Body of pancreas (tissue), 4 donors: ENCODE results near the gene GNRH2. TPM values are rescaled to one million over a fixed set of nuclear protein-coding genes. Genes with fewer than 3 reads are reported as not detected.

ENCODE experiments used
- ATAC-seq: fragments of 150-250 bp; one replicate; pipeline ENCODE4 v1.9.1; 2016
- DNase-seq, 4 donors: peaks; one replicate each; pipeline ENCODE4 v3.0.0-alpha.2; 2019
- H3K27ac ChIP-seq, 4 donors: fragments of 200-600 bp; sonication (generic); 1 replicate in 3 of 4; 2 replicates in 1 of 4; pipeline versions ENCODE4 v1.5.1 to v1.6.1; 2016 to 2019; ENCODE audit warnings: mild to moderate bottlenecking in 1 of 4, mixed read lengths in 1 of 4, moderate library complexity in 1 of 4
- H3K27me3 ChIP-seq, 2 donors: fragments of 200-600 bp; sonication (generic); one replicate each; pipeline ENCODE4 v1.6.0; 2016; ENCODE audit warnings: mild to moderate bottlenecking in 1 of 2
- H3K36me3 ChIP-seq, 2 donors: fragments of 200-600 bp; sonication (generic); replicated peaks in 1 of 2; 2 replicates each; pipeline ENCODE4 v1.5.1; 2016; ENCODE audit warnings: low read depth in 2 of 2; ENCODE audit not compliant: insufficient read depth in 1 of 2
- H3K4me1 ChIP-seq: fragments of 200-600 bp; sonication (generic); one replicate; pipeline ENCODE4 v1.6.0; 2016
- H3K4me3 ChIP-seq, 2 donors: fragments of 200-600 bp; sonication (generic); 1 replicate in 1 of 2; 2 replicates in 1 of 2; pipeline ENCODE4 v1.5.1; 2016 to 2019
- H3K9me3 ChIP-seq, 3 donors: fragments of 200-600 bp; sonication (generic); 1 replicate in 2 of 3; 2 replicates in 1 of 3; pipeline ENCODE4 v1.5.1; 2016
- CTCF ChIP-seq, 7 experiments: fragments of 450-650 bp in 4 of 7; fragments of 200-600 bp in 3 of 7; sonication (generic) in 3 of 7; IDR thresholded peaks; one replicate each; pipeline ENCODE4 v1.5.1; 2016 to 2019; ENCODE audit warnings: antibody characterized with exemption in 7 of 7
- POLR2A ChIP-seq, 3 donors: fragments of 450-650 bp; IDR thresholded peaks; one replicate each; pipeline ENCODE4 v1.6.1; 2016; ENCODE audit warnings: antibody characterized with exemption in 3 of 3, mild to moderate bottlenecking in 2 of 3
- WGBS, 2 donors: methylation state at CpG; one replicate each; pipeline ENCODE4 v1.1.5; 2017; 5-methylcytosine and 5-hydroxymethylcytosine counted together
- intact Hi-C: fragments of 100-400 bp; cut with DNase I; formaldehyde crosslinking; loops from one replicate; pipeline ENCODE4 v1.15.1; 2023
- total RNA-seq, 2 donors: library from RNA; depleted of rRNA; stranded (reverse); fragments of >200 nt; gene quantifications; one replicate each; pipeline ENCODE4 v1.1.0, GENCODE V29; 2016

GNRH2 gene
- total RNA-seq, 2 donors from 2014 or later: not detected

GRCh38 chr20:3032624-3033023 lies 10.8 kb upstream of the GNRH2 start:
- TF ChIP-seq POLR2A (IDR thresholded peaks at IDR 0.05): no peak
- WGBS, 2 donors: 85 to 96% methylated on average over 8 of the region's 8 CpGs
- H3K36me3 ChIP-seq: peaks cover 0 to 23% of the 10 kb centered on the region in 2 donors

DNA sequence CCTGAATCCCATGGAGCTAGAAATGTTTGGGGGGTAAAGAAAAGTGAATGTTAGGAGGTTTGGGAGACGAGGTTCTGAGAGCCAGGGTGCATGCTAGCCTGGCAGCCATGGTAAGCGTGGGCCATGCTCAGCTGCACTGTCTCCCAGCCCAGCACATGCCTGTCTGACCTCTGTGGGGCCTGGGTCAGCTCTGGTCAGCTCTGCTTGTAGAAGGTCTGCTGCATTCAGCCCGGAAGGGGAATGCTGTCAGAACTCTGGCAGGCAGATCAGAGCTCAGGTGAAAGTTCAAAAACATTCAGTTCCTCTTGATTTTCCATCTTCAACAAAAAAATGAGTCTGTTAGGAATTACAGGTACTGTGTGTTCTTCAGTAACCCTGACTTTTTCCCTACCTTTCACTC lies 5.8 kb upstream of the GNRH2 start:
- DNase-seq: no peak
- TF ChIP-seq CTCF (IDR thresholded peaks at IDR 0.05) (no peak), POLR2A (IDR thresholded peaks at IDR 0.05) (no peak)
- intact Hi-C loops: no loop called here
- Histone ChIP-seq H3K27me3 (no peaks in the 10 kb centered on the region), H3K4me1 (peaks cover 12% of the 10 kb centered on the region), H3K27ac (no peak overlapping the region), H3K4me3 (no peak overlapping the region), H3K9me3 (no peaks in the 10 kb centered on the region), H3K36me3 (peaks cover 0 to 24% of the 10 kb centered on the region in 2 donors)
- no peak for ATAC-seq
- WGBS, 2 donors: 89 to 90% methylated on average over 3 of the region's 3 CpGs

More at GRCh38 chr20:3032624-3033023, 10.8 kb upstream of the GNRH2 start:
- DNase-seq (peak in 1 of 4 donors; percentile 26), ATAC-seq (no peak)
- H3K4me1 ChIP-seq: no peaks in the 10 kb centered on the region
- H3K4me3 ChIP-seq: no peak overlapping the region
- H3K27ac ChIP-seq: no peak overlapping the region
- H3K27me3 ChIP-seq: no peaks in the 10 kb centered on the region
- H3K9me3 ChIP-seq: no peaks in the 10 kb centered on the region
- intact Hi-C loops: no loop called here

- Histone ChIP-seq H3K27ac (no peak overlapping the region), H3K27me3 (no peaks in the 10 kb centered on the region), H3K4me3 (no peak overlapping the region), H3K9me3 (no peaks in the 10 kb centered on the region), H3K36me3 (peaks cover 0 to 24% of the 10 kb centered on the region in 2 donors), H3K4me1 (peaks cover 15% of the 10 kb centered on the region)
- no peak for TF ChIP-seq CTCF (IDR thresholded peaks at IDR 0.05)
- no peak for TF ChIP-seq POLR2A (IDR thresholded peaks at IDR 0.05)
- intact Hi-C loops: no loop called here
- 78 to 80% methylated on average over 5 of the region's 5 CpGs for WGBS, 2 donors
- ATAC-seq: no peak
- no peak for DNase-seq
Observed at GRCh38 chr20:3038454-3038853, 5.0 kb upstream of the GNRH2 start.

DNA sequence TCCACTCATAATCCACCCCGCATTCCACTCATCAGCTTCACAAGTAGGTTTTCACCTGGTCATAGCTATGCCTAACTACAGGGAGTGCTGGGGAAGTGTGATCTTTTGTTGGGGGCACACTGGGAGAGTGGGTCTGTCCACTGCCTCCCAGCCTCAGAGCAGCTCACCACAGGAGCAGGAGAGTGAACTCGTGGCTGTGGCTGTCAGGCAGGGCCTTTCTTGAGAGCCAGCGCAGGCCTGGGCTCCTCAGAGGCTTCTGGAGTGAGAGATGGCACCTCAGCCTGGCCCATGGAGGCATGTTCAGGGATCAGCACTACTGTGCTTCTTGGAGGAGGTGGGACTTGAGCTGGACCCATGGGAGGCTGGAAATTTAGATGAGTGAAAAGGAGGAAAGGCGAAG lies 4.0 kb upstream of the GNRH2 start:
- intact Hi-C loops: no loop called here
- H3K9me3 ChIP-seq: no peaks in the 10 kb centered on the region
- H3K4me3 ChIP-seq: no peak overlapping the region
- no peak for DNase-seq
- no peak overlapping the region for H3K27ac ChIP-seq
- H3K36me3 ChIP-seq: peaks cover 0 to 24% of the 10 kb centered on the region in 2 donors
- WGBS, 2 donors: 90% methylated on average over 4 of the region's 4 CpGs
- TF ChIP-seq CTCF (IDR thresholded peaks at IDR 0.05) (no peak), POLR2A (IDR thresholded peaks at IDR 0.05) (no peak)
- H3K4me1 ChIP-seq: peaks cover 15% of the 10 kb centered on the region
- ATAC-seq: no peak
- no peaks in the 10 kb centered on the region for H3K27me3 ChIP-seq

DNA sequence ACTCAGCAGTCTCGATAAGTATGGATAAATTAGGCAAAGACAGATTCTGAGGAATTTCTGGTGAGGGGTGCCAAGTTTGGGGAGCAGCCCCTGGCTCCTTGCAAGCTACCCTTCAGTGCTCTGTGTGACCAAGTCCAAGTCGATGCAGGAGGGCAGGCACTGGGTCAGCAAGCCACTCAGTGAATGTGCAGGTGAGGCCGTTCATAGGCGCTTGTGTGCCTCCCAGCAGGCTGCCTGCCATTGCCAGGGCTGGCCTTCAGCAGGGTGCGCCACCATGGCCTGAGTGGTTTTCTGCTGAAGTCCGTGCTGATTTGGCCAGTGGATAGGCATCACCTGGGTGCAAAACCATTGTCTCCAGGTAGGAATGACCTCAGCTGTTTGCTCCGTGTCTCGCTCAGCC lies 3.3 kb upstream of the GNRH2 start:
- Histone ChIP-seq H3K36me3 (peaks cover 0 to 24% of the 10 kb centered on the region in 2 donors), H3K27ac (no peak overlapping the region), H3K4me3 (no peak overlapping the region), H3K9me3 (no peaks in the 10 kb centered on the region), H3K27me3 (no peaks in the 10 kb centered on the region), H3K4me1 (peaks cover 15% of the 10 kb centered on the region)
- TF ChIP-seq CTCF (IDR thresholded peaks at IDR 0.05) (no peak), POLR2A (IDR thresholded peaks at IDR 0.05) (no peak)
- DNase-seq (no peak), ATAC-seq (no peak)
- WGBS, 2 donors: 86 to 91% methylated on average over 7 to 8 of the region's 8 CpGs
- intact Hi-C loops: no loop called here
